Panc1 (cell line): ENCODE data around the gene WDR64. TPM values are rescaled to one million over a fixed set of nuclear protein-coding genes. Genes with fewer than 3 reads are reported as not detected.

Source experiments
- ATAC-seq: fragments of 200-7000 bp; cut with Tn5 transposase; 2 replicates; pipeline ENCODE4 v1.9.1; 2020; ENCODE audit warnings: mild to moderate bottlenecking, moderate library complexity
- BruUV-seq: library from RNA; stranded (reverse); fragments of 400-500 nt; replicated peaks from 2 replicates; lab custom pipeline; 2021; lab: Mats Ljungman, UMichigan
- CTCF ChIA-PET: fragments of 300-600 bp; sonication (Branson Sonifier 250); formaldehyde crosslinking; loops from one replicate; lab custom pipeline; 2022; ENCODE audit warnings: antibody characterized with exemption; lab: Charles Lee
- POLR2A ChIA-PET: fragments of 300-600 bp; sonication (Branson Sonifier 250); formaldehyde crosslinking; loops from one replicate; lab custom pipeline; 2022; ENCODE audit warnings: antibody characterized with exemption; lab: Charles Lee
- DNase-seq: peaks from one replicate; pipeline ENCODE4 v3.0.0-alpha.2; 2010; ENCODE audit warnings: low read depth, low spot score
- H3K27ac ChIP-seq: 2 replicates; pipeline ENCODE4 v1.5.1; 2011; ENCODE audit warnings: mild to moderate bottlenecking, low read length, inconsistent platforms
- H3K27me3 ChIP-seq: fragments of 200-500 bp; sonication (Bioruptor generic); 2 replicates; pipeline ENCODE4 v1.6.0; 2014; ENCODE audit warnings: low read length, inconsistent platforms; ENCODE audit not compliant: control insufficient read depth, insufficient read depth
- H3K36me3 ChIP-seq: fragments of 200-500 bp; sonication (Bioruptor generic); 2 replicates; pipeline ENCODE4 v1.5.1; 2014; ENCODE audit warnings: inconsistent platforms, mild to moderate bottlenecking, low read length, moderate library complexity; ENCODE audit not compliant: control insufficient read depth, insufficient read depth
- H3K4me1 ChIP-seq: 2 replicates; pipeline ENCODE4 v1.5.1; 2011; ENCODE audit warnings: inconsistent platforms, mild to moderate bottlenecking, low read length, moderate library complexity; ENCODE audit not compliant: control insufficient read depth, insufficient read depth
- H3K4me3 ChIP-seq, 2 experiments: 2 replicates each; pipeline ENCODE4 v1.5.1; 2011 to 2012; ENCODE audit warnings: low read depth in 2 of 2, low read length in 2 of 2, mild to moderate bottlenecking in 2 of 2, inconsistent platforms in 1 of 2, moderate library complexity in 1 of 2
- H3K9me3 ChIP-seq: fragments of 200-500 bp; sonication (Bioruptor generic); 2 replicates; pipeline ENCODE4 v1.5.1; 2014; ENCODE audit warnings: low read depth, mild to moderate bottlenecking, inconsistent platforms, low read length, moderate library complexity; ENCODE audit not compliant: control insufficient read depth, insufficient read depth
- CTCF ChIP-seq: fragments of 450-650 bp; IDR thresholded peaks from 2 replicates; pipeline ENCODE4 v1.5.1; 2017; ENCODE audit warnings: mild to moderate bottlenecking
- POLR2AphosphoS5 ChIP-seq: IDR thresholded peaks from 2 replicates; pipeline ENCODE4 v1.6.1; 2012; ENCODE audit warnings: mild to moderate bottlenecking, low read depth, low read length, moderate library complexity
- REST ChIP-seq, 2 experiments: IDR thresholded peaks; 2 replicates each; pipeline ENCODE4 v1.6.1; 2011 to 2012; ENCODE audit warnings: low read depth in 2 of 2, control low read depth in 1 of 2, low read length in 1 of 2, mild to moderate bottlenecking in 1 of 2, moderate library complexity in 1 of 2; ENCODE audit not compliant: insufficient read depth in 1 of 2
- SIN3A ChIP-seq: IDR thresholded peaks from 2 replicates; pipeline ENCODE4 v1.6.1; 2012; ENCODE audit warnings: low read depth, mild to moderate bottlenecking, low read length, moderate library complexity, borderline replicate concordance; ENCODE audit not compliant: insufficient read depth
- TCF7L2 ChIP-seq: IDR thresholded peaks from 2 replicates; pipeline ENCODE4 v1.6.1; 2011; ENCODE audit warnings: mild to moderate bottlenecking, low read depth, low read length, inconsistent platforms
- in situ Hi-C: cut with HindIII; loops from 2 replicates; pipeline ENCODE4 v1.10.0; 2016; ENCODE audit warnings: low sequenced_read_pairs, low pct_unique_long_range_greater_than_20kb
- intact Hi-C: fragments of 100-400 bp; cut with micrococcal nuclease; formaldehyde crosslinking; loops from one replicate; pipeline ENCODE4 v1.10.0; 2022; ENCODE audit not compliant: unreplicated experiment
- total RNA-seq: library from RNA; stranded (reverse); gene quantifications from one replicate; pipeline ENCODE4 v1.2.1, GENCODE V29; 2021; ENCODE audit not compliant: unreplicated experiment

The WDR64 gene
- total RNA-seq, 1 experiment from 2014 or later: not detected

GRCh38 chr1:241808265-241808664, 156.2 kb downstream of the WDR64 start:
- Histone ChIP-seq H3K27me3 (no peaks in the 10 kb centered on the region; the same call in 1 of the 2 replicates), H3K4me3 (no peak overlapping the region), H3K36me3 (no peaks in the 10 kb centered on the region), H3K9me3 (no peaks in the 10 kb centered on the region), H3K27ac (no peak overlapping the region), H3K4me1 (peaks cover 3% of the 10 kb centered on the region; the same call in 1 of the 2 replicates)
- no TSS peak for BruUV-seq
- intact Hi-C loops: no loop called here
- in situ Hi-C loops: no loop called here
- POLR2A ChIA-PET: no interaction called here
- no peak for DNase-seq
- no peak for ATAC-seq
- CTCF ChIA-PET: interaction anchor here (0.6 kb wide), 1 partner anchor 825 kb away, joined by 3 read pairs; no protein-coding TSS in a partner anchor
- no peak for TF ChIP-seq SIN3A
- TF ChIP-seq REST (IDR thresholded peaks at IDR 0.05; ENCODE audit: insufficient read depth in 1 of 2, low read depth in 2 of 2, low read length in 1 of 2): no peak
- TF ChIP-seq CTCF: no peak
- TF ChIP-seq POLR2AphosphoS5: no peak
- TF ChIP-seq TCF7L2: no peak

GRCh38 chr1:241810769-241811405, 158.8 kb downstream of the WDR64 start:
- no peak overlapping the region for H3K4me3 ChIP-seq
- H3K36me3 ChIP-seq: no peaks in the 10 kb centered on the region
- intact Hi-C loops (no loop called here), in situ Hi-C loops (no loop called here)
- H3K27me3 ChIP-seq: no peaks in the 10 kb centered on the region; the same call in 1 of the 2 replicates
- no TSS peak for BruUV-seq
- POLR2A ChIA-PET: no interaction called here
- H3K9me3 ChIP-seq: no peaks in the 10 kb centered on the region
- no peak for TF ChIP-seq SIN3A
- peaks cover 3% of the 10 kb centered on the region; the same call in 1 of the 2 replicates for H3K4me1 ChIP-seq
- ATAC-seq (no peak), DNase-seq (no peak)
- H3K27ac ChIP-seq: no peak overlapping the region
- CTCF ChIA-PET: no interaction called here

GRCh38 chr1:241813768-241814320, 161.8 kb downstream of the WDR64 start:
- in situ Hi-C loops: no loop called here
- no peaks in the 10 kb centered on the region for H3K9me3 ChIP-seq

More at GRCh38 chr1:241813768-241814320, 161.8 kb downstream of the WDR64 start:
- intact Hi-C loops: no loop called here
- ChIA-PET POLR2A (no interaction called here), CTCF (no interaction called here)
- H3K27ac ChIP-seq: no peak overlapping the region
- no TSS peak for BruUV-seq
- 0 out of 2 replicates have a peak, but pooled peaks cover 4% of the 10 kb centered on the region for H3K4me1 ChIP-seq
- H3K36me3 ChIP-seq: no peaks in the 10 kb centered on the region
- H3K27me3 ChIP-seq: no peaks in the 10 kb centered on the region; the same call in 1 of the 2 replicates
- DNase-seq: no peak
- no peak overlapping the region for H3K4me3 ChIP-seq
- TF ChIP-seq CTCF: no peak
- no peak for TF ChIP-seq TCF7L2
- TF ChIP-seq POLR2AphosphoS5: no peak
- TF ChIP-seq REST (IDR thresholded peaks at IDR 0.05; ENCODE audit: insufficient read depth in 1 of 2, low read depth in 2 of 2, low read length in 1 of 2): no peak
- TF ChIP-seq SIN3A: no peak
- no peak for ATAC-seq
